IMR-90 (cell line): ENCODE results near the gene HOXB2.
A peak's percentile ranks its signal among the peaks of the same experiment; 100 is the strongest.

ENCODE experiments used
- BHLHE40 ChIP-seq: fragments of 150-350 bp; IDR thresholded peaks from 2 replicates; pipeline ENCODE4 v1.6.1; 2016; ENCODE audit warnings: mild to moderate bottlenecking, low read depth, low read length
- FOS ChIP-seq: fragments of 150-350 bp; IDR thresholded peaks from 2 replicates; pipeline ENCODE4 v1.6.1; 2016; ENCODE audit warnings: low read depth, low read length
- MAFK ChIP-seq: IDR thresholded peaks from 2 replicates; pipeline ENCODE4 v1.6.1; 2012; ENCODE audit warnings: low read depth, low read length, improper control_type of control experiment
- MAZ ChIP-seq: IDR thresholded peaks from 2 replicates; pipeline ENCODE4 v1.6.1; 2012; ENCODE audit warnings: low read depth, mild to moderate bottlenecking, low read length, improper control_type of control experiment, moderate library complexity, borderline replicate concordance
- POLR2A ChIP-seq: IDR thresholded peaks from 2 replicates; pipeline ENCODE4 v1.6.1; 2012; ENCODE audit warnings: mild to moderate bottlenecking, low read depth, low read length
- RAD21 ChIP-seq: IDR thresholded peaks from 2 replicates; pipeline ENCODE4 v1.6.1; 2012; ENCODE audit warnings: low read length, improper control_type of control experiment
- RCOR1 ChIP-seq: IDR thresholded peaks from 2 replicates; pipeline ENCODE4 v1.6.1; 2012; ENCODE audit warnings: mild to moderate bottlenecking, low read length, improper control_type of control experiment; ENCODE audit not compliant: insufficient replicate concordance
- RFX5 ChIP-seq: IDR thresholded peaks from 2 replicates; pipeline ENCODE4 v1.8.0; 2012; ENCODE audit warnings: low read depth, mild to moderate bottlenecking, low read length, moderate library complexity
- SMC3 ChIP-seq: fragments of 150-350 bp; IDR thresholded peaks from 2 replicates; pipeline ENCODE4 v1.6.1; 2016; ENCODE audit warnings: low read depth, mild to moderate bottlenecking, antibody characterized with exemption, low read length, moderate library complexity
- TF ChIP-seq, protein P1 (sequence below): conservative IDR thresholded peaks from 2 replicates; pipeline ENCODE4 v1.5.1; 2012; ENCODE audit warnings: mild to moderate bottlenecking, low read depth, low read length, improper control_type of control experiment
- TF ChIP-seq, protein P2 (sequence below): fragments of 150-350 bp; IDR thresholded peaks from 2 replicates; pipeline ENCODE4 v1.6.1; 2017; ENCODE audit warnings: mild to moderate bottlenecking, antibody characterized with exemption, low read length, low read depth

DNA sequence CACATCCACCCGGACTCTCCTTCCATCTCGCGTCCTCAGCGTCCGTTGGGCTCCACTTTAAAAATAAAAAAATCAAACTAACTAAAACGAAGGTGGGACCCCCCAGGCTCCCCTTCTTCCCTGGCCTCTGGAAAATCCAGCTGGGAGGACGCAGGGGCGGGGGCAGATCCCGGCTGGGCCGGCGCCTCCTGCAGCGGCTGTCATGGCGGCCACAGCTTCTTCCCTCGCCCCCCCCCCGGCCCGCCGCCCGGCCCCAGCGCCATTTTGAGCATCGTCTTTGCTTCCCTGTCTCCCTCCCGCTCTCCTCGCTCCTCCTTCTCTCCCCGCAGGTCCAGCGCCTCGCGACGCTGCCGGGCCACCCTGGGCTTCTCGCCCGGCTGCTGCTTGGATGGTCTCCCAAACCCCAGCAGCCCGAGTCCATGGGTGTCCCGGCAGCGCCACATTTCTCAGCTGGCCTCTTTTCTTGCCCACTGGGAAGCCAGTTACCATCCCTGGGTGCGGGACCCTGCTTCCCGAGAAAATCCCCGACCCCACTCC is 3.3 kb downstream of the HOXB2 start:
- TF ChIP-seq, protein P1, sequence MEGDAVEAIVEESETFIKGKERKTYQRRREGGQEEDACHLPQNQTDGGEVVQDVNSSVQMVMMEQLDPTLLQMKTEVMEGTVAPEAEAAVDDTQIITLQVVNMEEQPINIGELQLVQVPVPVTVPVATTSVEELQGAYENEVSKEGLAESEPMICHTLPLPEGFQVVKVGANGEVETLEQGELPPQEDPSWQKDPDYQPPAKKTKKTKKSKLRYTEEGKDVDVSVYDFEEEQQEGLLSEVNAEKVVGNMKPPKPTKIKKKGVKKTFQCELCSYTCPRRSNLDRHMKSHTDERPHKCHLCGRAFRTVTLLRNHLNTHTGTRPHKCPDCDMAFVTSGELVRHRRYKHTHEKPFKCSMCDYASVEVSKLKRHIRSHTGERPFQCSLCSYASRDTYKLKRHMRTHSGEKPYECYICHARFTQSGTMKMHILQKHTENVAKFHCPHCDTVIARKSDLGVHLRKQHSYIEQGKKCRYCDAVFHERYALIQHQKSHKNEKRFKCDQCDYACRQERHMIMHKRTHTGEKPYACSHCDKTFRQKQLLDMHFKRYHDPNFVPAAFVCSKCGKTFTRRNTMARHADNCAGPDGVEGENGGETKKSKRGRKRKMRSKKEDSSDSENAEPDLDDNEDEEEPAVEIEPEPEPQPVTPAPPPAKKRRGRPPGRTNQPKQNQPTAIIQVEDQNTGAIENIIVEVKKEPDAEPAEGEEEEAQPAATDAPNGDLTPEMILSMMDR = no peak
- TF ChIP-seq RAD21 (no peak), MAFK (no peak), RFX5 (no peak), POLR2A (peak; percentile 70), RCOR1 (no peak), MAZ (no peak), SMC3 (no peak; the same call in 1 of the 2 replicates), FOS (no peak), BHLHE40 (no peak)
- TF ChIP-seq, protein P2, sequence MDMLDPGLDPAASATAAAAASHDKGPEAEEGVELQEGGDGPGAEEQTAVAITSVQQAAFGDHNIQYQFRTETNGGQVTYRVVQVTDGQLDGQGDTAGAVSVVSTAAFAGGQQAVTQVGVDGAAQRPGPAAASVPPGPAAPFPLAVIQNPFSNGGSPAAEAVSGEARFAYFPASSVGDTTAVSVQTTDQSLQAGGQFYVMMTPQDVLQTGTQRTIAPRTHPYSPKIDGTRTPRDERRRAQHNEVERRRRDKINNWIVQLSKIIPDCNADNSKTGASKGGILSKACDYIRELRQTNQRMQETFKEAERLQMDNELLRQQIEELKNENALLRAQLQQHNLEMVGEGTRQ = no peak
